ENCODE measurements around the gene ZNF256. TPM values are rescaled to one million over a fixed set of nuclear protein-coding genes. Genes with fewer than 3 reads are reported as not detected.

Gene ZNF256
- total RNA-seq (2012; rRNA removed) (6.1 and 7.0 TPM in 2 replicates), polyA plus RNA-seq (2012; rRNA removed) (2.3 and 3.0 TPM in 2 replicates), Bru-seq, nascent RNA (percentile 68 among the genes with signal in this experiment), BruChase-seq, experiment 1, labeled RNA remaining after a 6-hour chase (percentile 52 among the genes with signal in this experiment), BruChase-seq, experiment 2, labeled RNA remaining after a 2-hour chase (percentile 57 among the genes with signal in this experiment)
- 0.75 and 1.4 TPM in 2 replicates for polyA plus RNA-seq (2012; cell fraction: cytosol; rRNA removed)
- polyA plus RNA-seq (2012; cell fraction: nucleus; rRNA removed; ENCODE audit: low replicate concordance) = 1.3 and 9.2 TPM in 2 replicates
- long read RNA-seq, transcript ZNF256-201 (3 exons, 2,172 nt) = major isoform, 7 of 9 reads
- long read RNA-seq, partial matches to known transcripts = 0 of 9 reads
- long read RNA-seq, other reads (novel, unspliced or antisense) = 0 of 9 reads

- no peak within 1 kb of the TSS for H3K23ac ChIP-seq (ENCODE audit: low read depth, low read length)
- peaks cover 20 to 34% of the 10 kb centered on the region in 2 experiments for H3K79me1 ChIP-seq (ENCODE audit: low read depth in 1 of 2, low read length in 2 of 2)
- H3K56ac ChIP-seq (ENCODE audit: extremely low read depth, insufficient read depth, low read length) = no peak within 1 kb of the TSS; the same call in 1 of the 2 replicates
- peaks cover 37% of the 10 kb centered on the region for H3K9me3 ChIP-seq (ENCODE audit: control insufficient read depth, insufficient read depth, low read length)
- no peaks in the 10 kb centered on the region for H4K20me1 ChIP-seq (ENCODE audit: insufficient read depth, low read length)
- POLR2A ChIA-PET (ENCODE audit: unreplicated experiment) = no interaction called here
- H3K14ac ChIP-seq (replicated peaks; ENCODE audit: low read depth, low read length) = peak within 1 kb of the TSS; percentile 56; the same call in 1 of the 2 replicates
- H3K36me3 ChIP-seq (ENCODE audit: control insufficient read depth, insufficient read depth, low read length) = peaks cover 16% of the 10 kb centered on the region
- TF ChIP-seq RAD21 (IDR thresholded peaks at IDR 0.05; ENCODE audit: low read length) (peak; percentile 26), MAZ (IDR thresholded peaks at IDR 0.05; ENCODE audit: borderline replicate concordance, low read depth, low read length) (peak; percentile 83; the same call in 1 of the 2 replicates), MXI1 (IDR thresholded peaks at IDR 0.05; ENCODE audit: borderline replicate concordance, low read depth, low read length) (no peak; the same call in 1 of the 2 replicates), SMC3 (IDR thresholded peaks at IDR 0.05; ENCODE audit: low read depth, low read length) (no peak), POLR2A (IDR thresholded peaks at IDR 0.05; ENCODE audit: low read depth, low read length) (peak; percentile 37; the same call in 1 of the 2 replicates), NFE2L2 (IDR thresholded peaks at IDR 0.05; ENCODE audit: low read depth, low read length) (no peak), CTCF (conservative IDR thresholded peaks at IDR 0.05; ENCODE audit: low read depth, low read length) (peak; percentile 71)
- no TSS peak for BruUV-seq (replicated peaks)
- H3K18ac ChIP-seq (ENCODE audit: low read depth, low read length) = no peak within 1 kb of the TSS; the same call in 1 of the 2 replicates
- 0 out of 2 replicates have a peak, but pooled peaks cover 3% of the 10 kb centered on the region for H3K9me1 ChIP-seq (ENCODE audit: insufficient read depth, low read length)
- peak within 1 kb of the TSS; percentile 85 for H3K4me2 ChIP-seq (ENCODE audit: low read depth, low read length)
- H2AK5ac ChIP-seq (ENCODE audit: low read depth, low read length) = no peak within 1 kb of the TSS
- peak within 1 kb of the TSS; percentile 83 for H3K4me3 ChIP-seq (ENCODE audit: insufficient read depth, low read depth, low read length)
- H3K9ac ChIP-seq (ENCODE audit: low read depth, low read length) = peak within 1 kb of the TSS; percentile 78
- H2BK20ac ChIP-seq (ENCODE audit: low read depth, low read length) = no peak within 1 kb of the TSS
- intact Hi-C loops (cut with micrococcal nuclease) (loop anchor here (2.0 kb wide), 1 partner anchor 207 kb away; no protein-coding TSS in a partner anchor), in situ Hi-C loops (cut with MboI; ENCODE audit: low sequenced_read_pairs) (no loop called here), dilution Hi-C loops (cut with HindIII; ENCODE audit: low sequenced_read_pairs, unreplicated experiment) (no loop called here)
- WGBS, 2 experiments (ENCODE audit: extremely low coverage in 2 of 2, insufficient read length in 1 of 2) = 1% methylated on average over 18 of the region's 54 CpGs; no CpG with 5 or more reads in 1 of the 2 experiments
- peaks cover 4% of the 10 kb centered on the region; the same call in 1 of the 2 replicates for H3K4me1 ChIP-seq (ENCODE audit: control insufficient read depth, insufficient read depth, low read length)
- peak within 1 kb of the TSS; percentile 86 for H2AK9ac ChIP-seq (replicated peaks; ENCODE audit: low read depth, low read length, poor library complexity)
- H4K91ac ChIP-seq (ENCODE audit: insufficient read depth, low read depth, low read length) = no peak within 1 kb of the TSS
- peak within 1 kb of the TSS; percentile 22; the same call in 1 of the 2 replicates for H3K4ac ChIP-seq (ENCODE audit: low read depth, low read length)
- H3K27me3 ChIP-seq (ENCODE audit: control insufficient read depth, insufficient read depth, low read length) = no peaks in the 10 kb centered on the region
- peak within 1 kb of the TSS; percentile 18 for H3K27ac ChIP-seq (ENCODE audit: insufficient read depth, low read length)
- DNase-seq = peak; percentile 93
- peak within 1 kb of the TSS; percentile 96 for H2AFZ ChIP-seq (replicated peaks; ENCODE audit: low read length, poor library complexity)
- ATAC-seq (ENCODE audit: low read depth) = peak; percentile 99
- CTCF ChIA-PET = no interaction called here
- H2BK5ac ChIP-seq (ENCODE audit: low read depth, low read length, poor library complexity, severe bottlenecking) = peak within 1 kb of the TSS; percentile 52
- no peak within 1 kb of the TSS for H2BK15ac ChIP-seq (ENCODE audit: low read depth, low read length)
- H4K5ac ChIP-seq (ENCODE audit: low read depth, low read length) = peak within 1 kb of the TSS; percentile 92
- H4K8ac ChIP-seq (ENCODE audit: low read depth in 2 of 2, low read length in 2 of 2) = peak within 1 kb of the TSS; percentile 69 to 85
- no peak within 1 kb of the TSS for H2BK120ac ChIP-seq (ENCODE audit: low read depth, low read length)
These were observed at the start of gene ZNF256 for GRCh38 chr19:57947419-57948134. TSS of gene ZNF256 (minus strand) at chr19:57947706. CDS start at chr19:57947474, 232 bp downstream.

All from IMR-90 (cell line).